ENCODE data around the gene MTCL3.
A peak's percentile ranks its signal among the peaks of the same experiment; 100 is the strongest.

The MTCL3 gene

DNA sequence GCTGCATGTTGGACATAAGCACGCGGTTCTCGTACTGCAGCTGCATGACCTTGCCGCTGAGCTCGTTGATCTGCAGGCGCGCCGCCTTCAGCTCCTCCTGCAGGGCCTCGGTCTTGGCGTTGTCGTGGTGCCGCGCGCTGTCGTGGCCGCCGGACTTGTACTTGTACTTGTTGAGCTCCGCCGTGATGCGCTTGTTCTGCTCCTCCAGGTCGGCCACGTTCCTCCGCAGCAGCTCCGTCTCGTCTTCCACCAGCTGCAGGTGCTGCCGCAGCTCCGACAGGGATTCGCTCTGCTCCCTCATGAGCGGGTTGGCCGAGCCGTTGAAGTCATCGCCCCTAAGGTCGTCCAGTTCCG, 43.3 kb downstream of the MTCL3 start:
- Histone ChIP-seq H3K27me3 (ENCODE audit: control insufficient read depth in 1 of 2, insufficient read depth in 2 of 2, low read length in 2 of 2) (no peaks in the 10 kb centered on the region), H3K4me3 (ENCODE audit: low read length) (no peak overlapping the region), H3K27ac (ENCODE audit: low read depth in 1 of 2, low read length in 2 of 2) (no peak overlapping the region), H3K4me1 (ENCODE audit: insufficient read depth, low read length) (no peaks in the 10 kb centered on the region), H3K9me3 (ENCODE audit: control insufficient read depth in 1 of 2, insufficient read depth in 1 of 2, low read length in 2 of 2) (peaks cover 0 to 10% of the 10 kb centered on the region in 2 experiments), H3K36me3 (ENCODE audit: insufficient read depth, low read length) (peaks cover 7% of the 10 kb centered on the region)
- DNase-seq (peak in 1 of 14 experiments; percentile 11), ATAC-seq (ENCODE audit: poor library complexity) (no peak)
- POLR2A ChIA-PET = interaction anchor here (1.0 kb wide), 1 partner anchor 41 kb away, joined by 4 read pairs; no protein-coding TSS in a partner anchor
- Mint-ChIP-seq H3K27ac (no peak overlapping the region), H3K27me3 (peaks cover 17% of the 10 kb centered on the region), H3K36me3 (ENCODE audit: low read depth) (no peaks in the 10 kb centered on the region), H3K4me3 (no peak overlapping the region), H3K4me1 (ENCODE audit: low read depth) (no peaks in the 10 kb centered on the region), H3K9me3 (no peaks in the 10 kb centered on the region)
- TF ChIP-seq, protein P1, sequence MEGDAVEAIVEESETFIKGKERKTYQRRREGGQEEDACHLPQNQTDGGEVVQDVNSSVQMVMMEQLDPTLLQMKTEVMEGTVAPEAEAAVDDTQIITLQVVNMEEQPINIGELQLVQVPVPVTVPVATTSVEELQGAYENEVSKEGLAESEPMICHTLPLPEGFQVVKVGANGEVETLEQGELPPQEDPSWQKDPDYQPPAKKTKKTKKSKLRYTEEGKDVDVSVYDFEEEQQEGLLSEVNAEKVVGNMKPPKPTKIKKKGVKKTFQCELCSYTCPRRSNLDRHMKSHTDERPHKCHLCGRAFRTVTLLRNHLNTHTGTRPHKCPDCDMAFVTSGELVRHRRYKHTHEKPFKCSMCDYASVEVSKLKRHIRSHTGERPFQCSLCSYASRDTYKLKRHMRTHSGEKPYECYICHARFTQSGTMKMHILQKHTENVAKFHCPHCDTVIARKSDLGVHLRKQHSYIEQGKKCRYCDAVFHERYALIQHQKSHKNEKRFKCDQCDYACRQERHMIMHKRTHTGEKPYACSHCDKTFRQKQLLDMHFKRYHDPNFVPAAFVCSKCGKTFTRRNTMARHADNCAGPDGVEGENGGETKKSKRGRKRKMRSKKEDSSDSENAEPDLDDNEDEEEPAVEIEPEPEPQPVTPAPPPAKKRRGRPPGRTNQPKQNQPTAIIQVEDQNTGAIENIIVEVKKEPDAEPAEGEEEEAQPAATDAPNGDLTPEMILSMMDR (IDR thresholded peaks at IDR 0.05) = no peak
- intact Hi-C loops (cut with DNase I, micrococcal nuclease) = no loop called here
- CTCF ChIA-PET = no interaction called here

DNA sequence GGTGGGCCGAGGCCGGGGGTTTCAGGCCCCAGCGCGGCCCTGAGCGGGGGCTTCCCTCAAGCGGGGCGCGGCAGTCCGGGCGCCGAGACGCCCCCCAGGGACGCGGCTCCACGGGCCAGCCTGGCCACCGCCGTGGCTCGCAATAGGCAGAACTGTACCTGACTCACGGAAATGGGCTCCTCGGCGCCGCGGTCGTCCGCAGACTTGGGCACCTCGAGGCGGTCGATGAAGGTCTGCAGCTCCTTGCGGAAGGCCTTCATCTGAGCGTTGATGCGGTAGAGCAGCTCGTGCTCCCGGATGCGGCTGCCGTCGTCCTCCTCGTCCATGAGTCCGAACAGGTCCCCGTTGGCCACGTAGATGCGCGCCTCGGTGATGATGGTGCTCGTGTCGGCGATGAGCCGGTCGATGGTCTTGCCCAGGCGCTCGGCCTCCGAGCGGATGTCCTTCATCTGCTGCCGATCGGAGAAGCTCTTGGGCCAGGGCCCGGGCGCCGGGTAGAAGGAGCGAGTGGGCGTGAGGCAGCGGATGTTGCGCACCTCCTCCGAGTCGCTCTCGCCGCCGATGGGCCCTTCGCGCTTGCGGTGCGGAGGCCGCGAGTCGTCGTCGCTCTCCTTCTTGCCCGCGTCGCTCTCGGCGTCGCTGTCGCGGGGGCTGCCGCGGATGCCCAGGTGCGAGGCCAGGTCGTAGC, 43.9 kb downstream of the MTCL3 start:
- intact Hi-C loops (cut with DNase I, micrococcal nuclease) = no loop called here
- H3K4me1 ChIP-seq (ENCODE audit: insufficient read depth, low read length) = no peaks in the 10 kb centered on the region
- no peak overlapping the region for H3K27ac ChIP-seq (ENCODE audit: low read depth in 1 of 2, low read length in 2 of 2)
- TF ChIP-seq, protein P1 (IDR thresholded peaks at IDR 0.05) = no peak
- no peak overlapping the region for H3K4me3 ChIP-seq (ENCODE audit: low read length)
- DNase-seq (peak in 2 of 14 experiments; percentile 0 to 12), ATAC-seq (ENCODE audit: poor library complexity) (no peak)
- Mint-ChIP-seq H3K27me3 (peaks cover 17% of the 10 kb centered on the region), H3K4me1 (ENCODE audit: low read depth) (no peaks in the 10 kb centered on the region), H3K27ac (no peak overlapping the region), H3K4me3 (no peak overlapping the region), H3K9me3 (no peaks in the 10 kb centered on the region), H3K36me3 (ENCODE audit: low read depth) (no peaks in the 10 kb centered on the region)
- CTCF ChIA-PET = no interaction called here
- peaks cover 0 to 10% of the 10 kb centered on the region in 2 experiments for H3K9me3 ChIP-seq (ENCODE audit: control insufficient read depth in 1 of 2, insufficient read depth in 1 of 2, low read length in 2 of 2)
- POLR2A ChIA-PET = interaction anchor here (1.0 kb wide), 1 partner anchor 41 kb away, joined by 4 read pairs; no protein-coding TSS in a partner anchor
- H3K27me3 ChIP-seq (ENCODE audit: control insufficient read depth in 1 of 2, insufficient read depth in 2 of 2, low read length in 2 of 2) = no peaks in the 10 kb centered on the region
- H3K36me3 ChIP-seq (ENCODE audit: insufficient read depth, low read length) = peaks cover 7% of the 10 kb centered on the region

DNA sequence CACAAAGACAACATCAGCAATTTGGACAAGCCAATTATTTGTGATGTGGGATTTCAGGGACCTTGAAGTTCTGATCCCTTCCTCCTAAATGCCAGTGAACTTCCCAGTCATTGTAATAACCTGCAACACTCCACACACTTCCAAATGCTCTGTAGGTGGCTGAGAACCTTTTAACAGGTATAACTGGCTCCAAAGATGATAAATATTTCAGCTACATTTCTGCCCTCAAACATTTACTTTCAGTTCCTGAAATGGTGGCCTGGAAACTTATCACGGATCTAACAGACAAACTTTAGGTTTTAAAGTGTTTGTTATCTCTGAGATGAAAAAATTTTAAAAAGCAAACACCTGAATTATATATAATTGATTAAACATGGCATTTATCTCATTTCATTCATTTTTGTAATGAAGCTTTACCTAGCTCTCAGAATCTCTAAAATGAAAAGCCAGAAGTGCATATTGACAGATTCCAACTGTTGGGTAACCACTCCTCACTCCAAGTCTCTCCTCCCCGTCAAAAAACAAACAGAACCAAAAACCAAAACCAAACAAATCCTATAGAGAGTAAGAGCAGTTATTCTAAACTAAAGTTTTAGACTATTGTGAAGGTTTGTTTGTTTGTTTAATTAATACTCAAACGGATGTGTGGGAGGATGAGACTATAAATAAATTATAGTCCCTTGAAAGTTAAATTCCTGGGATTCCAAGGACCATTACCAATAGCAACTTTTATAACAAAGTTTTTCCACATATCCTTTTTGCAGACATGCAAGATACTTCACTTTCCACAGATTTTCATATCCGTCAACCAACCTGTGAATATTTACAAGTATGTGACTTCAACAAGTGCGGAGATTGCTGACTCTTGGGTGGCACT, 47.5 kb downstream of the MTCL3 start:
- CTCF ChIA-PET = interaction anchor here (1.0 kb wide), 1 partner anchor 46 kb away, joined by 3 read pairs; no protein-coding TSS in a partner anchor
- H3K27ac ChIP-seq (ENCODE audit: low read depth in 1 of 2, low read length in 2 of 2) = no peak overlapping the region
- H3K36me3 ChIP-seq (ENCODE audit: insufficient read depth, low read length) = peaks cover 7% of the 10 kb centered on the region
- H3K27me3 ChIP-seq (ENCODE audit: control insufficient read depth in 1 of 2, insufficient read depth in 2 of 2, low read length in 2 of 2) = no peaks in the 10 kb centered on the region
- no peak overlapping the region for H3K4me3 Mint-ChIP-seq
- H3K36me3 Mint-ChIP-seq (ENCODE audit: low read depth) = no peaks in the 10 kb centered on the region
- no peaks in the 10 kb centered on the region for H3K4me1 ChIP-seq (ENCODE audit: insufficient read depth, low read length)
- DNase-seq (no peak), ATAC-seq (ENCODE audit: poor library complexity) (no peak)
- POLR2A ChIA-PET = no interaction called here
- H3K9me3 ChIP-seq (ENCODE audit: control insufficient read depth in 1 of 2, insufficient read depth in 1 of 2, low read length in 2 of 2) = peaks cover 0 to 10% of the 10 kb centered on the region in 2 experiments
- H3K4me1 Mint-ChIP-seq (ENCODE audit: low read depth) = no peaks in the 10 kb centered on the region
- TF ChIP-seq, protein P1 (IDR thresholded peaks at IDR 0.05) = no peak
- H3K9me3 Mint-ChIP-seq = no peaks in the 10 kb centered on the region
- H3K4me3 ChIP-seq (ENCODE audit: low read length) = no peak overlapping the region
- no peak overlapping the region for H3K27ac Mint-ChIP-seq
- H3K27me3 Mint-ChIP-seq = peaks cover 11% of the 10 kb centered on the region
- intact Hi-C loops (cut with DNase I, micrococcal nuclease) = no loop called here

Measured in CD4-positive, alpha-beta T cell (primary cell).